Measurements from ENCODE around the gene HOXC10. TPM values are rescaled to one million over a fixed set of nuclear protein-coding genes. Genes with fewer than 3 reads are reported as not detected.

The HOXC10 gene
- total and polyA plus RNA-seq, 3 donors from 2014 or later, result 1.4 to 4.3 (median 2.6) TPM

DNA sequence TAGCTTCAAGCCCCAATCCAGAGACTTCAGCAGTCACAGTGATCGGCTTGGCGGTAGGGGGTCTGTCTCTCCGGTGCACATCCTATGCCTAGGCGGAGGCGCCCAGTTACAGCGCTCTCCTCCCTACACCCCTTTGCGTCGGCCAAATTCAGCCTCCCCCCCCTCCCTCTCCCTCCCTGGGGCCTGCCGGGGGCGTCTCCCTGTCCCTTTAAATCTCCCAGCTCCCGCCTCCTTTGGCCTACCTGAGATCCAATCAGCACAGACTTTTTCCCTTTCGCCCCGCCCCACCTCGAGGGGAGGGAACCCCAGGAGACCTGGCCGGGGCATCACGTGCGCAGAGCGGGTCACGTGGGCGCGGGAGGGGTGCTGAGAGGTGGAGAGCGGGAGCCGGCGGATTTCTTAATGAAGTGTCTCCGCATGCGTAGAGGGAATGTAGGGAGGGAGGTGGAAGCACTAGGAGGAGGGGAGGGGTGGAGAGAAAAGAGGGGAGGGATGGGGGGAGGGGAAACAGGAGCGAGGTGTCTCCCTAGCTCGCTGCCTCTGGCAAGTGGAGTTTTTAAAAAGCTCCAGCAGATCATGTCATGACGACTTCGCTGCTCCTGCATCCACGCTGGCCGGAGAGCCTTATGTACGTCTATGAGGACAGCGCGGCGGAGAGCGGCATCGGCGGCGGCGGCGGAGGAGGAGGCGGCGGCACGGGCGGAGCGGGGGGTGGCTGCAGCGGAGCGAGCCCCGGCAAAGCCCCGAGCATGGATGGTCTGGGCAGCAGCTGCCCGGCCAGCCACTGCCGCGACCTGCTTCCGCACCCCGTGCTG, 46.4 kb upstream of the HOXC10 start, which contains the start of gene HOXC13:
Gene HOXC13 (plus strand): TSS at position 506 of the 815 bp plus-strand sequence. CDS start 76 bp downstream, at position 582.
- no peaks in the 10 kb centered on the region for H3K36me3 ChIP-seq (ENCODE audit: low read depth, missing control alignments)
- H3K27ac ChIP-seq, result no peak within 1 kb of the TSS
- peak; percentile 92 for DNase-seq
- H3K4me1 ChIP-seq, result no peaks in the 10 kb centered on the region
- WGBS, 2 donors, result 3 to 5% methylated on average over 35 to 44 of the region's 56 CpGs
- peaks cover 12% of the 10 kb centered on the region for H3K27me3 ChIP-seq
- TF ChIP-seq CTCF (IDR thresholded peaks at IDR 0.05) (peak in 1 of 3 experiments; percentile 16), POLR2A (IDR thresholded peaks at IDR 0.05) (no peak)
- H3K9me3 ChIP-seq, result no peaks in the 10 kb centered on the region
- peak within 1 kb of the TSS; percentile 32 to 39 for H3K4me3 ChIP-seq
- intact Hi-C loops (cut with DNase I; ENCODE audit: low total_unique reads), result no loop called here

- H3K4me3 ChIP-seq, result peak overlapping the region; percentile 32 to 39
Measured at GRCh38 chr12:53939141-53940108, 45.5 kb upstream of the HOXC10 start.

DNA sequence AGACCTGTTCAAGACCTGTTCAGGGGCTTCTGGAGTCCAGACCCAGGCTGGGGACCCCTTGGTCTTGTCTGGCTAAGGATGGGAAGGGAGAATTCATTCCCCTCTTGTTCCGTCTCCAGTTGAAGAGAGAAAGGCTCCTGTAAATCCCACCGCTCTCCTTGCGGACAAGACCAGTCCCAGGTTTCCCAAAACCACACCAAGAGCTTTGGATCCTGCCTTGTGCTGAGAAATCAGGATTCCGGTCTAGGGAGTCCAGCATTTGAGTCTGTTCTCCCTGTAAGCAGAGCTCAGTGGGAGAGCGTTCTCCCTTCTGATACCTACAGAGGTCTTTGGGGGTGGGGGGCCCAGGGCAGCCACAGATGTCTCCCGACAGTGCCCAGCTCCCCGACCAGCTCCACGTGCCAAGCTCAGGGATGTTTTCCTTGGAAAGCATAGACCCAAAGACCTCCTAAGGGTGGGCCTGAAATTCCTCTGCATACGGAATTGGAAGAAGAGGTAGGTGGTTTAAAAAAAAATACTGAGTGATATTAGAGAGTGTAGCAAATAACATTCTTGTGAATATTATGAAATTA, 44.4 kb upstream of the HOXC10 start:
- 6 to 8% methylated on average over 9 of the region's 9 CpGs for whole genome bisulfite sequencing, 2 donors
- H3K4me1 ChIP-seq, result no peaks in the 10 kb centered on the region

More at GRCh38 chr12:53939141-53940108, 45.5 kb upstream of the HOXC10 start:
- Histone ChIP-seq H3K9me3 (no peaks in the 10 kb centered on the region), H3K27ac (no peak overlapping the region), H3K36me3 (ENCODE audit: low read depth, missing control alignments) (no peaks in the 10 kb centered on the region), H3K4me1 (no peaks in the 10 kb centered on the region), H3K27me3 (peaks cover 12% of the 10 kb centered on the region)
- WGBS, 2 donors, result 3 to 4% methylated on average over 40 to 66 of the region's 91 CpGs
- no peak for TF ChIP-seq POLR2A (IDR thresholded peaks at IDR 0.05)
- no peak for DNase-seq
- intact Hi-C loops (cut with DNase I; ENCODE audit: low total_unique reads), result no loop called here

GRCh38 chr12:53941187-53941586, 43.8 kb upstream of the HOXC10 start:
- no peak for DNase-seq
- Histone ChIP-seq H3K27ac (no peak overlapping the region), H3K4me1 (no peaks in the 10 kb centered on the region), H3K27me3 (peaks cover 12% of the 10 kb centered on the region), H3K4me3 (no peak overlapping the region), H3K36me3 (ENCODE audit: low read depth, missing control alignments) (no peaks in the 10 kb centered on the region), H3K9me3 (no peaks in the 10 kb centered on the region)
- intact Hi-C loops (cut with DNase I; ENCODE audit: low total_unique reads), result no loop called here
- TF ChIP-seq POLR2A (IDR thresholded peaks at IDR 0.05) (no peak), CTCF (IDR thresholded peaks at IDR 0.05) (no peak)

More for the DNA sequence above, 44.4 kb upstream of the HOXC10 start:
- Histone ChIP-seq H3K9me3 (no peaks in the 10 kb centered on the region), H3K4me3 (no peak overlapping the region), H3K36me3 (ENCODE audit: low read depth, missing control alignments) (no peaks in the 10 kb centered on the region), H3K27ac (no peak overlapping the region), H3K27me3 (peaks cover 12% of the 10 kb centered on the region)
- intact Hi-C loops (cut with DNase I; ENCODE audit: low total_unique reads), result no loop called here
- TF ChIP-seq POLR2A (IDR thresholded peaks at IDR 0.05) (no peak), CTCF (IDR thresholded peaks at IDR 0.05) (no peak)
- no peak for DNase-seq
